MM.1S (cell line): ENCODE results near the gene ADAMTSL1.

Source experiments
- DNase-seq: peaks from one replicate; pipeline ENCODE4 v3.0.0-alpha.2; 2015
- H2AFZ ChIP-seq: fragments of 300-600 bp; sonication (generic); 2 replicates; pipeline ENCODE4 v1.6.0; 2016; ENCODE audit warnings: antibody characterized with exemption, low read length
- H3F3A ChIP-seq: fragments of 300-600 bp; sonication (generic); 2 replicates; pipeline ENCODE4 v1.6.1; 2016; ENCODE audit warnings: mild to moderate bottlenecking, antibody characterized with exemption, low read length, moderate library complexity, mixed read lengths; ENCODE audit not compliant: insufficient read depth
- H3K27ac ChIP-seq: fragments of 300-600 bp; sonication (generic); 2 replicates; pipeline ENCODE4 v1.5.1; 2016; ENCODE audit warnings: mild to moderate bottlenecking, low read length
- H3K27me3 ChIP-seq: fragments of 300-600 bp; sonication (generic); replicated peaks from 2 replicates; pipeline ENCODE4 v1.6.0; 2016; ENCODE audit warnings: low read length; ENCODE audit not compliant: insufficient read depth
- H3K36me3 ChIP-seq: fragments of 300-600 bp; sonication (generic); replicated peaks from 2 replicates; pipeline ENCODE4 v1.6.1; 2016; ENCODE audit warnings: mild to moderate bottlenecking, low read length, mixed read lengths; ENCODE audit not compliant: insufficient read depth
- H3K4me1 ChIP-seq: fragments of 300-600 bp; sonication (generic); 2 replicates; pipeline ENCODE4 v1.6.1; 2016; ENCODE audit warnings: low read length, mixed read lengths
- H3K4me2 ChIP-seq: fragments of 300-600 bp; sonication (generic); 2 replicates; pipeline ENCODE4 v1.6.0; 2016; ENCODE audit warnings: low read depth, low read length
- H3K4me3 ChIP-seq: fragments of 300-600 bp; sonication (generic); 2 replicates; pipeline ENCODE4 v1.5.1; 2016; ENCODE audit warnings: low read length, mixed read lengths
- H3K79me2 ChIP-seq: fragments of 300-600 bp; sonication (generic); 2 replicates; pipeline ENCODE4 v1.6.1; 2016; ENCODE audit warnings: mixed run types, low read length, mixed read lengths
- H3K9ac ChIP-seq: fragments of 300-600 bp; sonication (generic); 2 replicates; pipeline ENCODE4 v1.6.1; 2016; ENCODE audit warnings: low read length, mixed read lengths
- H3K9me2 ChIP-seq: fragments of 300-600 bp; sonication (generic); replicated peaks from 2 replicates; pipeline ENCODE4 v1.6.1; 2016; ENCODE audit warnings: mild to moderate bottlenecking, low read length, mixed read lengths; ENCODE audit not compliant: insufficient read depth
- H3K9me3 ChIP-seq: fragments of 300-600 bp; sonication (generic); replicated peaks from 2 replicates; pipeline ENCODE4 v1.6.1; 2016; ENCODE audit warnings: mild to moderate bottlenecking, low read length, mixed read lengths; ENCODE audit not compliant: insufficient read depth
- H4K20me1 ChIP-seq: fragments of 300-600 bp; sonication (generic); 2 replicates; pipeline ENCODE4 v1.6.1; 2016; ENCODE audit warnings: mild to moderate bottlenecking, low read length, moderate library complexity, mixed read lengths; ENCODE audit not compliant: insufficient read depth
- CTCF ChIP-seq: fragments of 300-600 bp; sonication (generic); IDR thresholded peaks from 2 replicates; pipeline ENCODE4 v1.5.1; 2016; ENCODE audit warnings: antibody characterized with exemption, low read length, mixed read lengths
- EZH2 ChIP-seq: fragments of 300-600 bp; sonication (generic); optimal IDR thresholded peaks from 2 replicates; pipeline ENCODE3; 2017; ENCODE audit warnings: low read depth, mild to moderate bottlenecking, antibody characterized with exemption, low read length, mixed read lengths
- EZH2phosphoT487 ChIP-seq: fragments of 300-600 bp; sonication (generic); IDR thresholded peaks from 2 replicates; pipeline ENCODE4 v1.6.1; 2018; ENCODE audit warnings: antibody characterized with exemption, low read length

ADAMTSL1 gene

DNA sequence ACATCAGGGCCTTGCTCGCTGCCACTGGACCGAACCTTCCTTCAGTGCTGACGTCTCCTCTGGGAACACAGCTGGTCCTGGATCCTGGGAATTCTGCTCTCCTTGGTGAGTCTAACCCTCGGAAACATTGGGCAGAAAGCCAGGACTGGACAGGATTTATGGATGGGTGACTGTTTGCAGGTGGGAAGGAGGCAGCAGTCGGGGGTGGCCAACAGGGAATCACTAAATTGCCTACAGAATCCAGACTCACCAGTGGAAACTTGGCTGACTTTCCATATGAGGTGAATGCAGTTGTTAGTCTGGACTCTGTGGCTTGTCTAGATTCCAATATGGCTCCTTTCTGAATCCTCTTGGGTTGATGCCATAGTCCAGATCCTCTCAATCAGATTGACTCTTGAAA lies 355.9 kb downstream of the ADAMTSL1 start:
- H3K4me2 ChIP-seq: no peak overlapping the region
- no peaks in the 10 kb centered on the region for H3K36me3 ChIP-seq
- H3K9ac ChIP-seq: no peak overlapping the region
- H3F3A ChIP-seq: no peaks in the 10 kb centered on the region
- TF ChIP-seq EZH2 (no peak), EZH2phosphoT487 (no peak), CTCF (no peak)
- no peak overlapping the region for H3K4me3 ChIP-seq
- no peak overlapping the region for H3K27ac ChIP-seq
- H3K27me3 ChIP-seq: no peaks in the 10 kb centered on the region
- no peaks in the 10 kb centered on the region for H3K9me2 ChIP-seq
- DNase-seq: no peak
- no peaks in the 10 kb centered on the region for H3K9me3 ChIP-seq
- no peaks in the 10 kb centered on the region for H3K79me2 ChIP-seq
- H4K20me1 ChIP-seq: no peaks in the 10 kb centered on the region
- no peaks in the 10 kb centered on the region for H3K4me1 ChIP-seq
- H2AFZ ChIP-seq: no peak overlapping the region

DNA sequence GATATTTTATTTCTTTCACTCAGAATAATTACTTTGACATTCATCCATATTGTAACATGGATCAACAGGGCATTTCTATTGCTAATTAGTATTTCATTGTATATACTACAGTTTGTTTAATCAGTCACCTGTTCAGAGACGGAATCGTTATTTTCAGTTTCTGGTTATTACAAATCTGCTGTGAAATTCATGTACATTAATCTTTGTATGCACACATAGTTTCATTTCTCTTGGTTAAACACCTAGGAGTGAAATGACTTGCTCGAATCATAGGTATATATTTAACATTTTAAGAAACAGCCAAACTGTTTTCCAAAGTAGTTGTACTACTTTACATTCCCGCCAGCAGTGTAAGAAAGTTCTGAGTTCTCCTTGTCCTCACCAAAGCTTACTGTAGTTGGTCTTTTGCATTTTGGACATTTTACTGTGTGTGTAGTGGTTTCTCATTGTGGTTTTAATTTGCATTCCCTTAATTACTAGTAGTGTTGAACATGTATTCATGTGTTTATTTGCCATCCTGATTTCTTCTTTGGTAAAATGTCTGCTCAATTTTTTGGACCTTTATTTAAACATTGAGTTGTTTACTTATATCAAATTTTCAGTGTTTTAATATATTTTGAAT lies 360.9 kb downstream of the ADAMTSL1 start:
- H3K27ac ChIP-seq: no peak overlapping the region
- H3K79me2 ChIP-seq: no peaks in the 10 kb centered on the region
- no peak overlapping the region for H3K4me3 ChIP-seq
- H3K36me3 ChIP-seq: no peaks in the 10 kb centered on the region
- no peaks in the 10 kb centered on the region for H3K27me3 ChIP-seq
- no peak overlapping the region for H3K4me2 ChIP-seq
- no peaks in the 10 kb centered on the region for H3F3A ChIP-seq
- H3K9ac ChIP-seq: no peak overlapping the region
- DNase-seq: no peak
- H3K4me1 ChIP-seq: no peaks in the 10 kb centered on the region
- no peak for TF ChIP-seq CTCF
- TF ChIP-seq EZH2: no peak
- TF ChIP-seq EZH2phosphoT487: no peak
- no peaks in the 10 kb centered on the region for H3K9me3 ChIP-seq
- no peak overlapping the region for H2AFZ ChIP-seq
- H3K9me2 ChIP-seq: no peaks in the 10 kb centered on the region
- no peaks in the 10 kb centered on the region for H4K20me1 ChIP-seq

DNA sequence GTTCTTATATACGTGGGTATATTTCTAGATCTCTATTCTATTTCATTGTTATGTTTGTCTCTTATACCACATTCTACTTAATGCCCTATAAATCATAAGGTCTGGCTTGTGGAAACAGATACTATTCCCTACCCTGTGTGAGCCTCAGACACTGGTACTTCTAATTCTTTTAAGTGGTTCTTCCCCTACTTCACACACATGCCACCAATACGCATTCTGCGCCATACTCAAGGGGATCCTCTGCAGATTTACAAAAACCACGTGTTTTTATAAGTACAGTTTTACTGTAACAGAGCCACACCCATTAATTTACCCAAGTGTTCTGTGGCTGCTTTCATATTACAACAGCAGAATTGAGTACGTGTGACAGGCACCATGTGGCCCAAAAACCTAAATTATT lies 363.4 kb downstream of the ADAMTSL1 start:
- DNase-seq: no peak
- H3K4me3 ChIP-seq: no peak overlapping the region
- TF ChIP-seq CTCF (no peak), EZH2 (no peak), EZH2phosphoT487 (no peak)
- no peak overlapping the region for H3K4me2 ChIP-seq
- no peaks in the 10 kb centered on the region for H3K9me2 ChIP-seq
- H2AFZ ChIP-seq: no peak overlapping the region
- H3K4me1 ChIP-seq: no peaks in the 10 kb centered on the region
- no peaks in the 10 kb centered on the region for H4K20me1 ChIP-seq
- H3K36me3 ChIP-seq: no peaks in the 10 kb centered on the region
- H3K27me3 ChIP-seq: no peaks in the 10 kb centered on the region
- H3K79me2 ChIP-seq: no peaks in the 10 kb centered on the region
- H3F3A ChIP-seq: no peaks in the 10 kb centered on the region
- no peaks in the 10 kb centered on the region for H3K9me3 ChIP-seq
- H3K9ac ChIP-seq: no peak overlapping the region
- H3K27ac ChIP-seq: no peak overlapping the region
